Colon (tissue), 2 donors: ENCODE measurements around the gene CCR4.
"Not testable (repeated sequence)": the region's sequence is repeated elsewhere in the genome, so short reads cannot be mapped to it uniquely, and the experiment has no call there.

Source experiments
- FAIRE-seq: peaks from 2 replicates; lab custom pipeline; 2012; peaks lifted over from hg19 to GRCh38; lab: Jason Lieb, UNC
- donor health status: control.
- donor health status: control.

The CCR4 gene

GRCh38 chr3:32951410-32951811 is at the start of gene CCR4:
TSS of gene CCR4 (plus strand) at chr3:32951644. CDS start at chr3:32953423, 1,779 bp downstream.
- no peak for FAIRE-seq

GRCh38 chr3:32902887-32903371 is 48.5 kb upstream of the CCR4 start:
- not testable (repeated sequence) for FAIRE-seq

GRCh38 chr3:32903953-32904352 is 47.5 kb upstream of the CCR4 start:
- no peak for FAIRE-seq

- FAIRE-seq, result no peak
These were observed 41.4 kb upstream of the CCR4 start for GRCh38 chr3:32909999-32910398.

GRCh38 chr3:32910954-32911353 is 40.5 kb upstream of the CCR4 start:
- FAIRE-seq, result no peak

GRCh38 chr3:32912046-32912445 is 39.4 kb upstream of the CCR4 start:
- FAIRE-seq, result no peak

- no peak for FAIRE-seq
These were observed 37.5 kb upstream of the CCR4 start for GRCh38 chr3:32913790-32914446.

GRCh38 chr3:32919920-32920319 is 31.5 kb upstream of the CCR4 start:
- FAIRE-seq, result no peak

GRCh38 chr3:32922078-32922477 is 29.4 kb upstream of the CCR4 start:
- FAIRE-seq, result no peak

GRCh38 chr3:32930161-32930560 is 21.3 kb upstream of the CCR4 start:
- FAIRE-seq, result no peak

GRCh38 chr3:32931273-32931672 is 20.2 kb upstream of the CCR4 start:
- FAIRE-seq, result not testable (repeated sequence)

GRCh38 chr3:32934150-32934742 is 17.2 kb upstream of the CCR4 start:
- FAIRE-seq, result no peak

GRCh38 chr3:32937331-32937730 is 14.1 kb upstream of the CCR4 start:
- no peak for FAIRE-seq

- FAIRE-seq, result not testable (repeated sequence)
These were observed 11.7 kb upstream of the CCR4 start for GRCh38 chr3:32939531-32940284.

- FAIRE-seq, result no peak
These were observed 10.7 kb upstream of the CCR4 start for GRCh38 chr3:32940726-32941125.

- no peak for FAIRE-seq
These were observed 6.3 kb upstream of the CCR4 start for GRCh38 chr3:32945136-32945535.

GRCh38 chr3:32945598-32945997 is 5.8 kb upstream of the CCR4 start:
- not testable (repeated sequence) for FAIRE-seq

GRCh38 chr3:32946973-32947788 is 4.3 kb upstream of the CCR4 start:
- FAIRE-seq, result no peak

GRCh38 chr3:32947789-32948238 is 3.6 kb upstream of the CCR4 start:
- FAIRE-seq, result no peak

GRCh38 chr3:32948625-32949445 is 2.6 kb upstream of the CCR4 start:
- FAIRE-seq, result no peak

GRCh38 chr3:32950516-32950915 is 928 bp upstream of the CCR4 start:
- no peak for FAIRE-seq
